Epithelial cell of proximal tubule (primary cell): ENCODE data around the gene APH1B. TPM values are rescaled to one million over a fixed set of nuclear protein-coding genes. Genes with fewer than 3 reads are reported as not detected.

Source experiments
- DNase-seq: peaks from one replicate; pipeline ENCODE4 v3.0.0-alpha.2; 2011; ENCODE audit warnings: low read depth
- H3K4me3 ChIP-seq: 2 replicates; pipeline ENCODE4 v1.5.1; 2011; ENCODE audit warnings: low read depth, mild to moderate bottlenecking, low read length
- total RNA-seq: library from RNA; depleted of rRNA; stranded (reverse); fragments of >200 nt; gene quantifications from 2 replicates; pipeline ENCODE4 v1.2.3, GENCODE V29; 2015
- TF ChIP-seq, protein P1 (sequence below): conservative IDR thresholded peaks from 2 replicates; pipeline ENCODE4 v1.5.1; 2012; ENCODE audit warnings: low read depth, mild to moderate bottlenecking, low read length

APH1B gene
- total RNA-seq, 1 donor from 2014 or later = 3.9 TPM

DNA sequence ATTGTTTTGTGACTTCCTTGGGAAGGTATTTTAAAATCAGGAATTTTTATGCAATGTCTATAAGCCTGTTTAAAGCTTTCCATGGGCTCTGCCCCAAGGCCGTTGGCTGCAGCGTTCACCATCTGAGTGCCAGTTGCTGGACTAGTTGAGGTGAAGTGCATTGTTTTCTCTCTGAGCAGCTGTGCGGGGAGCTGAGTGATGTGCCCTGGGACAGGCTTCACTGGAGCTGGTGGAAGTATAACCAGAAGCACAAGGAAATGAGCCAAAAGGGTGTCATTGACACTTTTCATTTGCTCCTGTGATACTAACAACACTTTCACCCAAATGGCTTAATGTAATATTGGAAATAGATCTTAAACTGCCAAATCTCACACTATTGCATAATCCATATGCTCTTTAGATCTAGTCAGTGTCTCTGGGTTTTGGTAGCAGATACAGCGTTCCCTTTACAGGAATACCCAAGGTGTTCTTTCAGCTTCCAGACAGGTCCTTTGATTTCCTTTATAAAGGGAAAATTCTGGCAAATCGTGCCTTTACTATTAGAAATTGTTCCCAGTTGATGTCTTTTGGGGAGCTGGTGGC, 29.2 kb downstream of the APH1B start:
- DNase-seq = no peak
- TF ChIP-seq, protein P1, sequence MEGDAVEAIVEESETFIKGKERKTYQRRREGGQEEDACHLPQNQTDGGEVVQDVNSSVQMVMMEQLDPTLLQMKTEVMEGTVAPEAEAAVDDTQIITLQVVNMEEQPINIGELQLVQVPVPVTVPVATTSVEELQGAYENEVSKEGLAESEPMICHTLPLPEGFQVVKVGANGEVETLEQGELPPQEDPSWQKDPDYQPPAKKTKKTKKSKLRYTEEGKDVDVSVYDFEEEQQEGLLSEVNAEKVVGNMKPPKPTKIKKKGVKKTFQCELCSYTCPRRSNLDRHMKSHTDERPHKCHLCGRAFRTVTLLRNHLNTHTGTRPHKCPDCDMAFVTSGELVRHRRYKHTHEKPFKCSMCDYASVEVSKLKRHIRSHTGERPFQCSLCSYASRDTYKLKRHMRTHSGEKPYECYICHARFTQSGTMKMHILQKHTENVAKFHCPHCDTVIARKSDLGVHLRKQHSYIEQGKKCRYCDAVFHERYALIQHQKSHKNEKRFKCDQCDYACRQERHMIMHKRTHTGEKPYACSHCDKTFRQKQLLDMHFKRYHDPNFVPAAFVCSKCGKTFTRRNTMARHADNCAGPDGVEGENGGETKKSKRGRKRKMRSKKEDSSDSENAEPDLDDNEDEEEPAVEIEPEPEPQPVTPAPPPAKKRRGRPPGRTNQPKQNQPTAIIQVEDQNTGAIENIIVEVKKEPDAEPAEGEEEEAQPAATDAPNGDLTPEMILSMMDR = no peak
- no peak overlapping the region for H3K4me3 ChIP-seq

DNA sequence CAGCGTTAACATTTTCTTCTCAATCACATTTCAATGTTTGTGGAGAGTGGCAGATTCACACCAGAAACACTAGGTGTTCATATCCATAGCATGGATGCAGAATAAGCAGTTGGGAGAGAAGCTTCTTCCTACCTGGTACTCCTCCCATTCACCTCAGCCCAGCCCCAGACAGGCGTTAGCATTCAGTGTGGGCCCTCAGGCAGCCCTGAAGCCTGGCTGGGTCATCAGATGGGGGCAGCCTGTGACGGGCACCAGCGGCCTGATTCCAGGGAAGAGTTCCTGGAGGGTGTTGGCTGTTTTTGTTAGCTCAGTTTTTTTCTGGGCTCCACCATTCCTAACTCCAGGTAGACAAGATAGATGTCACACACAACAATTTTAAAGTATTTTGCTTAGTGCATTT, 31.1 kb downstream of the APH1B start:
- DNase-seq = no peak
- H3K4me3 ChIP-seq = no peak overlapping the region
- TF ChIP-seq, protein P1 = no peak

DNA sequence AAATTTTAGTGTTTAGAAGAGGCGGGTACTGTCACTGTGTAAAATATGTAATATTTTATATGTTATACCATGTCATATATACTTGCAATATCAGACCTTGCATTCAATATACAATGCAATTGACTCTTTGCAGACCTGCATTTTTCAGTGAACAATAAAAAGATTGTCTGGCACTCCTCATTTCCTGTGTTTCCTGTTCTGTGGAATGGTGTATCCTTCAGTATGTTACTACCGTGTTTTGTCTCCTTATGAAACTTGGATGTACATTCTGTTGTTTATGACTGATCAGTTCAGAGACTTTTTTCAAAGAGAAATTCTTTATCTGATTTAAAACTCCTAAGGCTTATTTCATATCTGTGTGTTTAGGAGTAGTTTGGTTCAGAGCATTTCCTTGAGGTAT, 31.5 kb downstream of the APH1B start:
- no peak for DNase-seq
- TF ChIP-seq, protein P1 = no peak
- no peak overlapping the region for H3K4me3 ChIP-seq

DNA sequence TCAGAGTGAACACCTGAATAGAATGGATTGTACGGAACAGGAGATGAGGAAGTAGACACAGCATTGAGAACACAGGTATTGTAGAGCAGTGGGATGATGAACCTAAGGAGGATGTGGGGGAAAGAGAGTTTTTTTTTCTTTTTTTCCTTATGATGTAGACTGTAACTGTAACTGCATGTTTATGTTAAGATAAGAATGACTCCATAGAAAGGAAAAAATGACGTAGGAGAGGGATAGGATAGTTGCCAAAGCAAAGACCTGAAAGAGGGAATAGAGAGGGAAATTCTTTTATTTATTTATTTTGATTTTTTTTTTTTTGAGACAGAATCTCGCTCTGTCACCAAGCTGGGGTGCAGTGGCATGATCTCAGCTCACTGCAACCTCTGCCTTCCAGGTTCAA, 33.2 kb downstream of the APH1B start:
- TF ChIP-seq, protein P1 = no peak
- H3K4me3 ChIP-seq = no peak overlapping the region
- no peak for DNase-seq

DNA sequence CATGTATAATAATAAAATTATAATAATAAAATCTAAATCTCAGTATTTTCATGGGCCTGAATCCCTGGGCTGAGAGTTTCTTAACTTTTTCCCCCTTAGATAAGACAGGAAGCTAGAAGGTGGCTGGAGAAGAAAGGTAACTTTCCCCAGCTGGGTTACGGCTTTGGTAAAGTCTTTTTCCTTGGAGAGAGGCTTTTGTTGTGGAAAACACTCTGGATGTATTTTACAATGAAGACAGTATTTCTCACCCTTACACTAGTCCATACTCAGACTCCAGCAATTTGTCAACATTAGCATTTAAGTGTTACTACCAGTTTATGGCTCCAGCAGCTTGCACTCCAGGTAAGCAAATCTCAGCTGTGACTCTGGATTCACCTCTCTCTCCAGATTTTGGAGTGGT, 34.9 kb downstream of the APH1B start:
- DNase-seq = no peak
- no peak overlapping the region for H3K4me3 ChIP-seq
- TF ChIP-seq, protein P1 = no peak

DNA sequence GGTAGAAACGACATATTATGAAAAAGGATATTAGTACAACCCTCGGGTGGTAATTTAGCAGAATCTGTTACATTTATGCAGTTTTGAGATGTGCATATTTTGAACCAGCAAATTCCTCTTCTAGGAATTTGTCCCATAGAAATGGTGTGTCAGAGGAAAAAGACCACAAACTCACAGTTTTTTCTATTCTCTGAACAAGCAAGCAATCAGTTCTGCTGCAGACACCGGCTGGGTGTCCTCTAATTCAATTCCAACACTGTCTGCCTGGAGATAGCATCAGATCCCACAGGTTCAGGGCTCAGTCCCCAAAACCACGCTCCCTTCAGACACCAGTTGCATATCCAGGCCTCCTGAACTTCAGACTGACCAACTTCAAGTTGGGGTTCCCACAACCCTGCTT, 36.4 kb downstream of the APH1B start:
- H3K4me3 ChIP-seq = no peak overlapping the region
- TF ChIP-seq, protein P1 = no peak
- no peak for DNase-seq

DNA sequence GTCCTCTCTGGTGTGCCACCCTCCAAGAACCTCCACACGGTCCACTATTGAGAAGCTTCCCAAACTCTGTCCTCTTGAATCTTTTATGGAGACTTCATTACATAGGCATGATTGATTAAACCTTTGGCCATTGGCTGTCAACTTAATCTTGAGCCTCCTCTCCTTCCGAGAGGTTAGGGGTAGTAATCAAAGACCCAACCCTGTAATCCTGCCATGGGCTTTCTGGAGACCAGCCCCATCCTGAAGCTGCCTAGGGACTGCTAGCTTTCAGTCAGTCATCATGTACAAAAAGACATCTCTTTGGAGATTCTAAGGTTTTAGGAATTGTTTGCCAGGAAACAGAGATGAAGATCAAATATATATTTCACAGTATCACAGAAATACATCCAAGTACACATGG, 37.0 kb downstream of the APH1B start:
- no peak for DNase-seq
- H3K4me3 ChIP-seq = no peak overlapping the region
- TF ChIP-seq, protein P1 = no peak
